H9 (cell line): ENCODE results near the gene ISYNA1. TPM values are rescaled to one million over a fixed set of nuclear protein-coding genes. Genes with fewer than 3 reads are reported as not detected.

ENCODE experiments used
- DNase-seq: peaks from one replicate; pipeline ENCODE4 v3.0.0-alpha.2; 2017
- H2AFZ ChIP-seq: one replicate; pipeline ENCODE4 v1.6.1; 2013; ENCODE audit warnings: mild to moderate bottlenecking, low read length, control low read depth, moderate library complexity
- H2AK5ac ChIP-seq: 2 replicates; pipeline ENCODE4 v1.6.1; 2013; ENCODE audit warnings: low read length, control low read depth, mixed read lengths; ENCODE audit not compliant: insufficient read length
- H2BK120ac ChIP-seq: one replicate; pipeline ENCODE4 v1.6.1; 2013; ENCODE audit warnings: low read depth, mild to moderate bottlenecking, low read length, control low read depth, inconsistent platforms; ENCODE audit not compliant: poor library complexity, severe bottlenecking
- H2BK12ac ChIP-seq: 2 replicates; pipeline ENCODE4 v1.6.1; 2013; ENCODE audit warnings: low read length, control low read depth, mixed read lengths, low read depth; ENCODE audit not compliant: insufficient read length
- H2BK15ac ChIP-seq: 2 replicates; pipeline ENCODE4 v1.6.1; 2013; ENCODE audit warnings: low read depth, low read length, control low read depth
- H2BK20ac ChIP-seq: one replicate; pipeline ENCODE4 v1.6.1; 2013; ENCODE audit warnings: low read depth, mild to moderate bottlenecking, low read length, control low read depth, inconsistent platforms; ENCODE audit not compliant: poor library complexity, severe bottlenecking
- H2BK5ac ChIP-seq: 2 replicates; pipeline ENCODE4 v1.6.1; 2013; ENCODE audit warnings: low read length, control low read depth, mixed read lengths; ENCODE audit not compliant: insufficient read length
- H3K14ac ChIP-seq: 2 replicates; pipeline ENCODE4 v1.6.1; 2013; ENCODE audit warnings: low read length, control low read depth; ENCODE audit not compliant: insufficient read depth
- H3K18ac ChIP-seq: 2 replicates; pipeline ENCODE4 v1.6.1; 2013; ENCODE audit warnings: low read depth, mild to moderate bottlenecking, mixed read lengths, low read length, control low read depth; ENCODE audit not compliant: insufficient read length
- H3K23ac ChIP-seq: 2 replicates; pipeline ENCODE4 v1.6.1; 2013; ENCODE audit warnings: low read length, control low read depth, mixed read lengths, low read depth; ENCODE audit not compliant: insufficient read length
- H3K23me2 ChIP-seq: 2 replicates; pipeline ENCODE4 v1.6.1; 2013; ENCODE audit warnings: low read depth, mild to moderate bottlenecking, mixed read lengths, low read length, control low read depth; ENCODE audit not compliant: insufficient read length, poor library complexity, severe bottlenecking
- H3K27ac ChIP-seq: 2 replicates; pipeline ENCODE4 v1.5.1; 2013; ENCODE audit warnings: low read length, control low read depth, mixed read lengths, low read depth; ENCODE audit not compliant: insufficient read length
- H3K27me3 ChIP-seq: 2 replicates; pipeline ENCODE4 v1.6.1; 2013; ENCODE audit warnings: low read length, control low read depth, inconsistent platforms; ENCODE audit not compliant: insufficient read depth
- H3K4ac ChIP-seq: 2 replicates; pipeline ENCODE4 v1.6.1; 2013; ENCODE audit warnings: low read depth, mild to moderate bottlenecking, control low read depth, inconsistent platforms, low read length, moderate library complexity
- H3K4me1 ChIP-seq: 2 replicates; pipeline ENCODE4 v1.6.1; 2013; ENCODE audit warnings: low read length, control low read depth, inconsistent platforms; ENCODE audit not compliant: insufficient read depth
- H3K4me2 ChIP-seq: 2 replicates; pipeline ENCODE4 v1.6.1; 2013; ENCODE audit warnings: low read length, control low read depth, mixed read lengths; ENCODE audit not compliant: insufficient read length, insufficient read depth
- H3K56ac ChIP-seq: 2 replicates; pipeline ENCODE4 v1.6.1; 2013; ENCODE audit warnings: low read depth, mild to moderate bottlenecking, mixed read lengths, low read length, control low read depth; ENCODE audit not compliant: insufficient read length
- H3K79me1 ChIP-seq: 2 replicates; pipeline ENCODE4 v1.6.1; 2013; ENCODE audit warnings: low read depth, mild to moderate bottlenecking, moderate library complexity, low read length, control low read depth, inconsistent platforms; ENCODE audit not compliant: insufficient read depth, poor library complexity, severe bottlenecking
- H3K79me2 ChIP-seq: 2 replicates; pipeline ENCODE4 v1.6.1; 2013; ENCODE audit warnings: low read length, control low read depth, inconsistent platforms; ENCODE audit not compliant: insufficient read depth
- H3K9ac ChIP-seq: 2 replicates; pipeline ENCODE4 v1.6.1; 2013; ENCODE audit warnings: low read length, control low read depth, mixed read lengths; ENCODE audit not compliant: insufficient read length; ENCODE audit errors: extremely low read depth
- H3K9me3 ChIP-seq: one replicate; pipeline ENCODE4 v1.6.1; 2013; ENCODE audit warnings: low read depth, low read length, inconsistent platforms; ENCODE audit not compliant: control insufficient read depth
- H3T11ph ChIP-seq: one replicate; pipeline ENCODE4 v1.6.1; 2013; ENCODE audit warnings: mild to moderate bottlenecking, low read length, control low read depth, inconsistent platforms
- H4K20me1 ChIP-seq: one replicate; pipeline ENCODE4 v1.6.1; 2013; ENCODE audit not compliant: control insufficient read depth, insufficient read length, insufficient read depth
- H4K5ac ChIP-seq: 2 replicates; pipeline ENCODE4 v1.6.1; 2013; ENCODE audit warnings: low read depth, mild to moderate bottlenecking, mixed read lengths, low read length, control low read depth; ENCODE audit not compliant: insufficient read length
- H4K8ac ChIP-seq: replicated peaks from 2 replicates; pipeline ENCODE4 v1.6.1; 2013; ENCODE audit warnings: low read length, control low read depth, mixed read lengths, low read depth; ENCODE audit not compliant: insufficient read length
- H4K91ac ChIP-seq: 2 replicates; pipeline ENCODE4 v1.6.1; 2013; ENCODE audit warnings: low read depth, mild to moderate bottlenecking, moderate library complexity, mixed read lengths, low read length, control low read depth; ENCODE audit not compliant: insufficient read length
- H3K27ac Mint-ChIP-seq, 3 experiments: 2 replicates in 2 of 3; 3 replicates in 1 of 3; pipeline ENCODE4 v1.8.0; 2020 to 2021; ENCODE audit warnings: mixed read lengths in 3 of 3, mild to moderate bottlenecking in 1 of 3, moderate library complexity in 1 of 3
- H3K27me3 Mint-ChIP-seq: 2 replicates; pipeline ENCODE4 v1.8.0; 2021; ENCODE audit warnings: low read depth, mild to moderate bottlenecking, moderate library complexity, mixed read lengths
- H3K36me3 Mint-ChIP-seq, 3 experiments: 2 replicates in 2 of 3; 3 replicates in 1 of 3; pipeline ENCODE4 v1.8.0; 2020 to 2021; ENCODE audit warnings: low read depth in 3 of 3, mixed read lengths in 3 of 3; ENCODE audit not compliant: insufficient read depth in 1 of 3
- H3K4me1 Mint-ChIP-seq, 2 experiments: 2 replicates each; pipeline ENCODE4 v1.8.0; 2020; ENCODE audit warnings: mixed read lengths in 2 of 2
- H3K4me3 Mint-ChIP-seq, 2 experiments: 2 replicates in 1 of 2; 3 replicates in 1 of 2; pipeline ENCODE4 v1.8.0; 2020 to 2021; ENCODE audit warnings: mild to moderate bottlenecking in 2 of 2, mixed read lengths in 2 of 2, moderate library complexity in 1 of 2
- H3K9me3 Mint-ChIP-seq, 2 experiments: 2 replicates in 1 of 2; 3 replicates in 1 of 2; pipeline ENCODE4 v1.8.0; 2020; ENCODE audit warnings: mild to moderate bottlenecking in 2 of 2, mixed read lengths in 2 of 2, moderate library complexity in 1 of 2
- WGBS: extraction: QIAGEN DNeasy Blood & Tissue Kit; methylation state at CpG from one replicate; pipeline ENCODE4 v1.1.7; 2013; ENCODE audit warnings: missing lambda C conversion rate, low lambda C conversion rate, mixed read lengths; ENCODE audit not compliant: insufficient read length; ENCODE audit errors: extremely low coverage; 5-methylcytosine and 5-hydroxymethylcytosine counted together
- total RNA-seq: library from RNA; stranded (reverse); gene quantifications from 2 replicates; pipeline ENCODE4 v1.2.1, GENCODE V29; 2021
- TF ChIP-seq, protein P1 (sequence below): fragments of 200-600 bp; sonication (generic); conservative IDR thresholded peaks from 3 replicates; pipeline ENCODE4 v1.8.0; 2021; ENCODE audit warnings: antibody characterized with exemption, mild to moderate bottlenecking

The ISYNA1 gene
- total RNA-seq, 1 experiment from 2014 or later, result 241 TPM

DNA sequence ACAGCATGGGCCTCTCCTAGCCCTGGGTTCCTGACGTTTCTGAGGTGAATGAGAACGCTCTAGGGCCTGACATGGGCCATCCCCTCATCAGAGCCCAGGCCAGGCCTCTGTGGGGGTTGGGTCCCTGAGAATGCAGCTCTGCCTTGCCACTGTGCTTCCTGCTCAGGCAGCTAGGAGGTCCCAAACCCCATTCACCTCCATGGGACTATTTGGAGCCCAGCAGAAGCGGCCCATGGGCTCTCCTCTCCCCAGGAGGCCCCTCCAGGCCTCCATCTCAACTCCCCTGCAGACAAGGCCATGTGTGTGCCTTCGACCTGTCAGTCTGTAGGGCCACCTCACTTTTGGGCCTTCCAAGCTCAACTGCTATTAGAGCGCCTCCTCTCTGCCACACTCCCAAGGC is 47.1 kb upstream of the ISYNA1 start:
- no peak overlapping the region for H2AFZ ChIP-seq
- no peaks in the 10 kb centered on the region for H3K79me1 ChIP-seq
- no peak overlapping the region for H3K56ac ChIP-seq
- H3K18ac ChIP-seq, result no peak overlapping the region
- Mint-ChIP-seq H3K36me3 (peaks cover 2 to 3% (median 3%) of the 10 kb centered on the region in 3 experiments; a peak in 3 of 7 replicates), H3K27ac (peak overlapping the region in 1 of 3 experiments; percentile 58; a peak in 1 of 7 replicates), H3K9me3 (no peaks in the 10 kb centered on the region; a peak in 1 of 5 replicates), H3K4me1 (peaks cover 27 to 35% of the 10 kb centered on the region in 2 experiments), H3K27me3 (no peaks in the 10 kb centered on the region), H3K4me3 (no peak overlapping the region)
- H3K27me3 ChIP-seq, result no peaks in the 10 kb centered on the region
- TF ChIP-seq, protein P1, sequence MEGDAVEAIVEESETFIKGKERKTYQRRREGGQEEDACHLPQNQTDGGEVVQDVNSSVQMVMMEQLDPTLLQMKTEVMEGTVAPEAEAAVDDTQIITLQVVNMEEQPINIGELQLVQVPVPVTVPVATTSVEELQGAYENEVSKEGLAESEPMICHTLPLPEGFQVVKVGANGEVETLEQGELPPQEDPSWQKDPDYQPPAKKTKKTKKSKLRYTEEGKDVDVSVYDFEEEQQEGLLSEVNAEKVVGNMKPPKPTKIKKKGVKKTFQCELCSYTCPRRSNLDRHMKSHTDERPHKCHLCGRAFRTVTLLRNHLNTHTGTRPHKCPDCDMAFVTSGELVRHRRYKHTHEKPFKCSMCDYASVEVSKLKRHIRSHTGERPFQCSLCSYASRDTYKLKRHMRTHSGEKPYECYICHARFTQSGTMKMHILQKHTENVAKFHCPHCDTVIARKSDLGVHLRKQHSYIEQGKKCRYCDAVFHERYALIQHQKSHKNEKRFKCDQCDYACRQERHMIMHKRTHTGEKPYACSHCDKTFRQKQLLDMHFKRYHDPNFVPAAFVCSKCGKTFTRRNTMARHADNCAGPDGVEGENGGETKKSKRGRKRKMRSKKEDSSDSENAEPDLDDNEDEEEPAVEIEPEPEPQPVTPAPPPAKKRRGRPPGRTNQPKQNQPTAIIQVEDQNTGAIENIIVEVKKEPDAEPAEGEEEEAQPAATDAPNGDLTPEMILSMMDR, result peak; percentile 50; the same call in 2 of the 3 replicates
- H2AK5ac ChIP-seq, result no peak overlapping the region
- no peak overlapping the region for H3K4ac ChIP-seq
- no peak overlapping the region for H4K91ac ChIP-seq
- no peaks in the 10 kb centered on the region for H3K23me2 ChIP-seq
- no peak overlapping the region for H2BK120ac ChIP-seq
- H3K9ac ChIP-seq, result no peak overlapping the region
- no peak overlapping the region for H4K8ac ChIP-seq
- no peaks in the 10 kb centered on the region for H4K20me1 ChIP-seq
- H2BK15ac ChIP-seq, result no peak overlapping the region
- H2BK5ac ChIP-seq, result no peak overlapping the region
- H2BK12ac ChIP-seq, result no peak overlapping the region
- no peak overlapping the region for H2BK20ac ChIP-seq
- no peak overlapping the region for H3T11ph ChIP-seq
- no peak overlapping the region for H4K5ac ChIP-seq
- no peak for DNase-seq
- no peaks in the 10 kb centered on the region for H3K9me3 ChIP-seq
- no peaks in the 10 kb centered on the region for H3K4me1 ChIP-seq
- no peak overlapping the region for H3K14ac ChIP-seq
- H3K79me2 ChIP-seq, result no peaks in the 10 kb centered on the region; the same call in 1 of the 2 replicates
- WGBS, result no CpG with 5 or more reads among the region's 5 CpGs
- no peak overlapping the region for H3K23ac ChIP-seq
- H3K4me2 ChIP-seq, result no peak overlapping the region
- H3K27ac ChIP-seq, result no peak overlapping the region
